GM10248 (cell line): ENCODE data around the gene LIN52.

Experiments
- CTCF ChIA-PET: fragments of 300-600 bp; sonication (Branson Sonifier 250); formaldehyde crosslinking; extraction: SDS; loops from one replicate; lab custom pipeline; 2021; ENCODE audit warnings: antibody characterized with exemption; lab: Yijun Ruan, JAX
- POLR2A ChIA-PET: fragments of 350-650 bp; sonication (Branson Sonifier 250); formaldehyde crosslinking; extraction: SDS; loops from one replicate; lab custom pipeline; 2020; ENCODE audit warnings: antibody characterized with exemption; lab: Yijun Ruan, JAX
- DNase-seq: peaks from one replicate; pipeline ENCODE4 v3.0.0; 2012; ENCODE audit errors: extremely low spot score
- CTCF ChIP-seq: IDR thresholded peaks from 2 replicates; pipeline ENCODE4 v1.5.1; 2012; ENCODE audit warnings: mild to moderate bottlenecking, low read depth; ENCODE audit errors: extremely low read depth, missing control alignments, control extremely low read depth

The LIN52 gene

DNA sequence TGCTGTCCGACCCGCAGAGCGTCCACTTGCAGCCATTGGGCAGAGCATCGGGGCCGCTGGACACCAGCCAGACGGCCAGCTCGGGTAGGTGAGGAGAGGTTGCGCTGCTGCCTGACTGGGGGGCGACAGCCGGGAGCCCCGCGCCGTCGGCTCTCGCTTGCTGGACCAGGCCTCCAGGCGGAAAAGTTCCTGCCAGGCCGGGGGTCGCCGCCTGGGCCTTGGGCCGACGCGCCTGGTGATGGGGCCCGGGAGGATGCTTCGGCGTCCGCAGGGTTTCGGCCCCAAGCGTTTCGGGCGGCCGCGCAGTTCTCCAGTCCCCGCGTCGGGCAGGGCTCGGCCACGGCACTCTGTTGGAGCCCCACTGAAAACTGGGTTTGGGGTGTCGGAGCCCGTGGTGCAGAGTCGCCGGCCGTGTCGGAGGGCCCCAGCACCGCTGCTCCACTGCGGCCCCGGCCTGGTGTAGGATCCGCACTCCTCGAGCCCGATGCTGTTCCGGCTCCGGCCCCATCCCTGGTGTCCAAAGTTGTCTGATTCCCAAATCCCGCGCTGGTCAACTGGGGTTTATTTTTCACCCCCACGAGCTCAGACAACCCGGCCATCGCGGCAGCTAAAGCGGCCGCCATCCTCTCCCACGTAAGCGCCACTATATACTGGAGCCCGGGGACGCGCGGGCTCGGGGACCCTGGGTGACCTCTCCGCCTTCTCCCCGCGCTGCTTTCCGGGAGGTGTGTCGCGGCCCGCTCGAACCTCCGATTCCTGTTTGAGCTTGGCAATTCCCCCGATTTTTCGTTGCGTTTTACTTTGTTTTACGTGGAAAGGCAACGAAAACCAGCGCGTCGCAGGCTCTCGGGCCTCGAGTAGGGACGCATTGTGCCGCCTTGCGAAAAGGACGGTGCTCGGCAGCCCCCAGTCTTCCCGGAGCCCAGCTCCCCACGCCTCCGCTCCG is 155.4 kb downstream of the LIN52 start:
- CTCF ChIA-PET = interaction anchor here (1.4 kb wide), 1 partner anchor 12 kb away, joined by 6 read pairs; no protein-coding TSS in a partner anchor
- no peak for DNase-seq

GRCh38 chr14:74240794-74241651 is 156.3 kb downstream of the LIN52 start:
- DNase-seq = peak; percentile 50
- no peak for TF ChIP-seq CTCF
- CTCF ChIA-PET = interaction anchor here (0.6 to 2.1 kb wide), 3 partner anchors 11 to 129 kb away, joined by 3 to 9 read pairs (median 3); no protein-coding TSS in a partner anchor
- POLR2A ChIA-PET = no interaction called here

More for the DNA sequence above, 155.4 kb downstream of the LIN52 start:
- no peak for TF ChIP-seq CTCF
- POLR2A ChIA-PET = no interaction called here

GRCh38 chr14:74241652-74242017 is 156.9 kb downstream of the LIN52 start:
- ChIA-PET CTCF (interaction anchor here (0.6 to 2.1 kb wide), 3 partner anchors 10 to 128 kb away, joined by 3 to 9 read pairs (median 3); no protein-coding TSS in a partner anchor), POLR2A (no interaction called here)
- TF ChIP-seq CTCF = no peak
- no peak for DNase-seq

DNA sequence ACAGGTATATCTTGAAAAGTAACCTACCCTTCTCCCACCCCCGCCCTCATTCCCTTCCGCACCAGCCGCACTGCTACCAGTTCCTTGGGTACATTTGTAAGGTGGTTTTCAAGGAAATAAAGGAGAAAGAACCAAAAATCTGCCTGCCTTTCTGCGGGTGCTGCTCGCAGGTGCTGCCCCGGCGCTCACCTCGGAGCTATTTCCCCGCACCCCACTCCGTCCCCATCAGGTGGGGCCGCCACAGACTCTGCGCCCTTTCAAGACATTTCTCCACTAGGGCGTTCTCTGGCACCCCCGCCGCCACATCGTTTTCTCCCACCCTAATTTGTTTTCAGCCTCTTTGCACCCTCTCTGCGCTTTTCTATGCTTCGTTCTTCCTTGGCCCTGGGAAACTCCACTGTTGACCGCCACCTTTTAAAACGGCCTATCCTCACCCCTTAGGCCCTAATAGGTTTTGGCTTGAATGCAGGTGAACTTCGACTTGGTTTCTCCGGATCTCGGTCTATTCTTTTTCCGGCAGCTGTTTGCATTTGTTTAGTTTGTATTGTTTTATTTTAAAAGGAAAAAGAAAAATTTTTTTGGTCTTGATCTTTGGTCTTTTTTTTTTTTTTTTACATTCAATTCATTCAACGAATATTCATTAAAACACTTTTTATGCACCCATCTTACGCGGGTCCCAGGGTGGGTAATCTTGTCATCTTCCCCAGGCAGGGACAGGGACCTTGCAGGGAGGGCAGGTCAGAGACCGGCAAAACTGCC is 157.4 kb downstream of the LIN52 start:
- ChIA-PET CTCF (interaction anchor here (0.6 to 2.1 kb wide), 3 partner anchors 9 to 128 kb away, joined by 3 to 9 read pairs (median 3); no protein-coding TSS in a partner anchor), POLR2A (no interaction called here)
- no peak for TF ChIP-seq CTCF
- no peak for DNase-seq

GRCh38 chr14:74242780-74243042 is 158.0 kb downstream of the LIN52 start:
- CTCF ChIA-PET = interaction anchor here (2.1 kb wide), 1 partner anchor 9 kb away, joined by 9 read pairs; no protein-coding TSS in a partner anchor
- TF ChIP-seq CTCF = no peak
- POLR2A ChIA-PET = no interaction called here
- DNase-seq = no peak
